GM23338 (cell line): Measurements from ENCODE around the gene FRYL. TPM values are rescaled to one million over a fixed set of nuclear protein-coding genes. Genes with fewer than 3 reads are reported as not detected.

ENCODE experiments used
- ATAC-seq: fragments of 200-7000 bp; cut with Tn5 transposase; 3 replicates; pipeline ENCODE4 v1.9.1; 2020
- DNase-seq: peaks from one replicate; pipeline ENCODE4 v3.0.0-alpha.2; 2015; ENCODE audit warnings: low spot score
- H2AFZ ChIP-seq: fragments of 200-600 bp; sonication (generic); 2 replicates; pipeline ENCODE4 v1.8.0; 2016; ENCODE audit warnings: antibody characterized with exemption, mild to moderate bottlenecking, moderate library complexity
- H3F3A ChIP-seq: fragments of 200-600 bp; sonication (generic); replicated peaks from 2 replicates; pipeline ENCODE4 v1.8.0; 2017; ENCODE audit warnings: antibody characterized with exemption, mixed run types, low read depth
- H3K27ac ChIP-seq: fragments of 200-600 bp; sonication (generic); 2 replicates; pipeline ENCODE4 v1.6.1; 2016; ENCODE audit warnings: low read depth
- H3K27me3 ChIP-seq: fragments of 200-600 bp; sonication (generic); 2 replicates; pipeline ENCODE4 v1.8.0; 2016; ENCODE audit warnings: mild to moderate bottlenecking, mixed run types, moderate library complexity; ENCODE audit not compliant: insufficient read depth
- H3K36me3 ChIP-seq: fragments of 200-600 bp; sonication (generic); 2 replicates; pipeline ENCODE4 v1.8.0; 2016; ENCODE audit warnings: mild to moderate bottlenecking; ENCODE audit not compliant: insufficient read depth
- H3K4me1 ChIP-seq: fragments of 200-600 bp; sonication (generic); 2 replicates; pipeline ENCODE4 v1.8.0; 2016; ENCODE audit warnings: mild to moderate bottlenecking, moderate library complexity; ENCODE audit not compliant: insufficient read depth
- H3K4me2 ChIP-seq: fragments of 200-600 bp; sonication (generic); 2 replicates; pipeline ENCODE4 v1.7.1; 2017; ENCODE audit warnings: mixed run types
- H3K4me3 ChIP-seq: fragments of 200-600 bp; sonication (generic); 2 replicates; pipeline ENCODE4 v1.6.1; 2016; ENCODE audit warnings: mixed run types
- H3K79me2 ChIP-seq: fragments of 200-600 bp; sonication (generic); replicated peaks from 2 replicates; pipeline ENCODE4 v1.8.0; 2017; ENCODE audit warnings: mild to moderate bottlenecking; ENCODE audit not compliant: insufficient read depth
- H3K9me2 ChIP-seq: fragments of 200-600 bp; sonication (generic); 2 replicates; pipeline ENCODE4 v1.8.0; 2017; ENCODE audit not compliant: insufficient read depth
- H4K20me1 ChIP-seq: fragments of 200-600 bp; sonication (generic); replicated peaks from 2 replicates; pipeline ENCODE4 v1.8.0; 2017; ENCODE audit warnings: mild to moderate bottlenecking; ENCODE audit not compliant: insufficient read depth
- H3K27ac Mint-ChIP-seq: 2 replicates; pipeline ENCODE4 v1.8.0; 2020; ENCODE audit warnings: inconsistent platforms, mild to moderate bottlenecking, moderate library complexity, mixed read lengths
- H3K27me3 Mint-ChIP-seq: 3 replicates; pipeline ENCODE4 v1.8.0; 2022; ENCODE audit warnings: low read depth, mild to moderate bottlenecking, moderate library complexity, mixed read lengths, inconsistent platforms; ENCODE audit not compliant: insufficient read depth, poor library complexity
- H3K36me3 Mint-ChIP-seq: 3 replicates; pipeline ENCODE4 v1.8.0; 2021; ENCODE audit warnings: low read depth, mild to moderate bottlenecking, inconsistent platforms, moderate library complexity, mixed read lengths
- H3K4me1 Mint-ChIP-seq: 3 replicates; pipeline ENCODE4 v1.8.0; 2020; ENCODE audit warnings: mild to moderate bottlenecking, inconsistent platforms, mixed read lengths
- H3K4me3 Mint-ChIP-seq: 3 replicates; pipeline ENCODE4 v1.8.0; 2021; ENCODE audit warnings: moderate library complexity, mild to moderate bottlenecking, inconsistent platforms, mixed read lengths
- H3K9me3 Mint-ChIP-seq: 3 replicates; pipeline ENCODE4 v1.8.0; 2020; ENCODE audit warnings: moderate library complexity, mild to moderate bottlenecking, inconsistent platforms, mixed read lengths
- CREB1 ChIP-seq: fragments of 250-450 bp; sonication (Bioruptor Pico); IDR thresholded peaks from 2 replicates; pipeline ENCODE4 v1.5.0; 2020; ENCODE audit warnings: low read depth, mild to moderate bottlenecking, moderate library complexity
- ETS1 ChIP-seq: IDR thresholded peaks from 2 replicates; pipeline ENCODE4 v1.6.1; 2016; ENCODE audit warnings: antibody characterized with exemption
- EZH2 ChIP-seq: fragments of 200-600 bp; sonication (generic); IDR thresholded peaks from one replicate; pipeline ENCODE4 v1.8.0; 2017; ENCODE audit warnings: antibody characterized with exemption, mild to moderate bottlenecking, low read depth; ENCODE audit not compliant: unreplicated experiment
- EZH2phosphoT487 ChIP-seq: fragments of 200-600 bp; sonication (generic); IDR thresholded peaks from one replicate; pipeline ENCODE4 v1.8.1; 2018; ENCODE audit warnings: antibody characterized with exemption; ENCODE audit not compliant: unreplicated experiment
- JUNB ChIP-seq: IDR thresholded peaks from one replicate; pipeline ENCODE4 v1.6.1; 2016; ENCODE audit warnings: antibody characterized with exemption; ENCODE audit not compliant: unreplicated experiment
- NANOG ChIP-seq: IDR thresholded peaks from 2 replicates; pipeline ENCODE4 v1.6.1; 2016; ENCODE audit warnings: antibody characterized with exemption, borderline replicate concordance
- POLR2AphosphoS5 ChIP-seq: IDR thresholded peaks from 2 replicates; pipeline ENCODE4 v1.6.1; 2016; ENCODE audit warnings: antibody characterized with exemption, low read depth
- ZNF114 ChIP-seq: fragments of 250-450 bp; sonication (Bioruptor Pico); IDR thresholded peaks from 2 replicates; pipeline ENCODE4 v1.5.0; 2020; ENCODE audit warnings: mild to moderate bottlenecking, moderate library complexity
- ZNF331 ChIP-seq: fragments of 250-450 bp; sonication (Bioruptor Pico); IDR thresholded peaks from 2 replicates; pipeline ENCODE4 v1.5.0; 2020; ENCODE audit warnings: low read depth, mild to moderate bottlenecking, moderate library complexity
- polyA plus RNA-seq: library from polyadenylated mRNA; unstranded; fragments of >200 nt; fragmentation: Nextera tagmentation; extraction: Ambion mirVana; gene quantifications from 2 replicates; pipeline ENCODE4 v1.2.1, GENCODE V29; 2016
- total RNA-seq: library from RNA; depleted of rRNA; stranded (reverse); fragments of >200 nt; shearing (Covaris generic); gene quantifications from 2 replicates; pipeline ENCODE4 v1.2.3, GENCODE V29; 2014
- TF ChIP-seq, protein P1 (sequence below): IDR thresholded peaks from one replicate; pipeline ENCODE4 v1.6.1; 2018; ENCODE audit warnings: antibody characterized with exemption; ENCODE audit not compliant: unreplicated experiment
- TF ChIP-seq, protein P2 (sequence below), 2 experiments: fragments of 200-600 bp in 1 of 2; sonication (generic) in 1 of 2; conservative IDR thresholded peaks; 2 replicates each; pipeline versions ENCODE4 v1.5.1 to v1.6.1; 2016 to 2017; ENCODE audit warnings: antibody characterized with exemption in 2 of 2, low read depth in 2 of 2, mild to moderate bottlenecking in 2 of 2, moderate library complexity in 1 of 2
- TF ChIP-seq, protein P3 (sequence below): fragments of 250-450 bp; sonication (Bioruptor Pico); IDR thresholded peaks from 2 replicates; pipeline ENCODE4 v1.5.0; 2020; ENCODE audit warnings: mild to moderate bottlenecking, moderate library complexity

Gene FRYL
- total and polyA plus RNA-seq, 2 experiments from 2014 or later, result 30.7 to 53.3 TPM

DNA sequence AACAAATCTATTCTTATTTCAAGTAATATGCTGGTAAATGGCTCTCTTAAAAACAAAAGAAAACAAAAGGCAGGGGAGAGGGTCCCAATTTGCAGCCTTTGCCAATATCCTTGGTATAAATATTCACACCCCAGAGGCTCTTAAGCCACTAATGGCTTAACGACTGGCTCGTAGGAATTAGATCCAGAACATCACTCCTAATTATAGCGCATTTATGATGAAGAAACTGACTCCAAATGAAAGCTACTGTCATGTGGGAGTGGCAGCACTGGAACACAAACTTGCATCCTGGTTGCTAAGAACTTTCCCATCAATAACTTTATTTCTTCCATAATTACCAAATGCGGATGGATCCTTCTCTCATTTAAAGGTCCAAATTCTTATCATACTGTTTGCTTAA lies 138.7 kb downstream of the FRYL start:
- DNase-seq, result no peak
- H3K4me2 ChIP-seq, result no peak overlapping the region
- Mint-ChIP-seq H3K27me3 (no peaks in the 10 kb centered on the region), H3K9me3 (no peaks in the 10 kb centered on the region; the same call in 1 of the 3 replicates), H3K27ac (no peak overlapping the region), H3K4me3 (no peak overlapping the region), H3K4me1 (peaks cover 16% of the 10 kb centered on the region), H3K36me3 (no peaks in the 10 kb centered on the region)
- TF ChIP-seq CREB1 (CRISPR knock-in tag) (no peak), JUNB (no peak), EZH2phosphoT487 (no peak), EZH2 (no peak), POLR2AphosphoS5 (no peak), ETS1 (no peak), NANOG (no peak), ZNF331 (CRISPR knock-in tag) (no peak), ZNF114 (CRISPR knock-in tag) (no peak)
- TF ChIP-seq, protein P1, sequence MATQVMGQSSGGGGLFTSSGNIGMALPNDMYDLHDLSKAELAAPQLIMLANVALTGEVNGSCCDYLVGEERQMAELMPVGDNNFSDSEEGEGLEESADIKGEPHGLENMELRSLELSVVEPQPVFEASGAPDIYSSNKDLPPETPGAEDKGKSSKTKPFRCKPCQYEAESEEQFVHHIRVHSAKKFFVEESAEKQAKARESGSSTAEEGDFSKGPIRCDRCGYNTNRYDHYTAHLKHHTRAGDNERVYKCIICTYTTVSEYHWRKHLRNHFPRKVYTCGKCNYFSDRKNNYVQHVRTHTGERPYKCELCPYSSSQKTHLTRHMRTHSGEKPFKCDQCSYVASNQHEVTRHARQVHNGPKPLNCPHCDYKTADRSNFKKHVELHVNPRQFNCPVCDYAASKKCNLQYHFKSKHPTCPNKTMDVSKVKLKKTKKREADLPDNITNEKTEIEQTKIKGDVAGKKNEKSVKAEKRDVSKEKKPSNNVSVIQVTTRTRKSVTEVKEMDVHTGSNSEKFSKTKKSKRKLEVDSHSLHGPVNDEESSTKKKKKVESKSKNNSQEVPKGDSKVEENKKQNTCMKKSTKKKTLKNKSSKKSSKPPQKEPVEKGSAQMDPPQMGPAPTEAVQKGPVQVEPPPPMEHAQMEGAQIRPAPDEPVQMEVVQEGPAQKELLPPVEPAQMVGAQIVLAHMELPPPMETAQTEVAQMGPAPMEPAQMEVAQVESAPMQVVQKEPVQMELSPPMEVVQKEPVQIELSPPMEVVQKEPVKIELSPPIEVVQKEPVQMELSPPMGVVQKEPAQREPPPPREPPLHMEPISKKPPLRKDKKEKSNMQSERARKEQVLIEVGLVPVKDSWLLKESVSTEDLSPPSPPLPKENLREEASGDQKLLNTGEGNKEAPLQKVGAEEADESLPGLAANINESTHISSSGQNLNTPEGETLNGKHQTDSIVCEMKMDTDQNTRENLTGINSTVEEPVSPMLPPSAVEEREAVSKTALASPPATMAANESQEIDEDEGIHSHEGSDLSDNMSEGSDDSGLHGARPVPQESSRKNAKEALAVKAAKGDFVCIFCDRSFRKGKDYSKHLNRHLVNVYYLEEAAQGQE, result no peak
- TF ChIP-seq, protein P2, sequence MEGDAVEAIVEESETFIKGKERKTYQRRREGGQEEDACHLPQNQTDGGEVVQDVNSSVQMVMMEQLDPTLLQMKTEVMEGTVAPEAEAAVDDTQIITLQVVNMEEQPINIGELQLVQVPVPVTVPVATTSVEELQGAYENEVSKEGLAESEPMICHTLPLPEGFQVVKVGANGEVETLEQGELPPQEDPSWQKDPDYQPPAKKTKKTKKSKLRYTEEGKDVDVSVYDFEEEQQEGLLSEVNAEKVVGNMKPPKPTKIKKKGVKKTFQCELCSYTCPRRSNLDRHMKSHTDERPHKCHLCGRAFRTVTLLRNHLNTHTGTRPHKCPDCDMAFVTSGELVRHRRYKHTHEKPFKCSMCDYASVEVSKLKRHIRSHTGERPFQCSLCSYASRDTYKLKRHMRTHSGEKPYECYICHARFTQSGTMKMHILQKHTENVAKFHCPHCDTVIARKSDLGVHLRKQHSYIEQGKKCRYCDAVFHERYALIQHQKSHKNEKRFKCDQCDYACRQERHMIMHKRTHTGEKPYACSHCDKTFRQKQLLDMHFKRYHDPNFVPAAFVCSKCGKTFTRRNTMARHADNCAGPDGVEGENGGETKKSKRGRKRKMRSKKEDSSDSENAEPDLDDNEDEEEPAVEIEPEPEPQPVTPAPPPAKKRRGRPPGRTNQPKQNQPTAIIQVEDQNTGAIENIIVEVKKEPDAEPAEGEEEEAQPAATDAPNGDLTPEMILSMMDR (conservative IDR thresholded peaks at IDR 0.05; ENCODE audit: low read depth in 2 of 2), result no peak
- TF ChIP-seq, protein P3, sequence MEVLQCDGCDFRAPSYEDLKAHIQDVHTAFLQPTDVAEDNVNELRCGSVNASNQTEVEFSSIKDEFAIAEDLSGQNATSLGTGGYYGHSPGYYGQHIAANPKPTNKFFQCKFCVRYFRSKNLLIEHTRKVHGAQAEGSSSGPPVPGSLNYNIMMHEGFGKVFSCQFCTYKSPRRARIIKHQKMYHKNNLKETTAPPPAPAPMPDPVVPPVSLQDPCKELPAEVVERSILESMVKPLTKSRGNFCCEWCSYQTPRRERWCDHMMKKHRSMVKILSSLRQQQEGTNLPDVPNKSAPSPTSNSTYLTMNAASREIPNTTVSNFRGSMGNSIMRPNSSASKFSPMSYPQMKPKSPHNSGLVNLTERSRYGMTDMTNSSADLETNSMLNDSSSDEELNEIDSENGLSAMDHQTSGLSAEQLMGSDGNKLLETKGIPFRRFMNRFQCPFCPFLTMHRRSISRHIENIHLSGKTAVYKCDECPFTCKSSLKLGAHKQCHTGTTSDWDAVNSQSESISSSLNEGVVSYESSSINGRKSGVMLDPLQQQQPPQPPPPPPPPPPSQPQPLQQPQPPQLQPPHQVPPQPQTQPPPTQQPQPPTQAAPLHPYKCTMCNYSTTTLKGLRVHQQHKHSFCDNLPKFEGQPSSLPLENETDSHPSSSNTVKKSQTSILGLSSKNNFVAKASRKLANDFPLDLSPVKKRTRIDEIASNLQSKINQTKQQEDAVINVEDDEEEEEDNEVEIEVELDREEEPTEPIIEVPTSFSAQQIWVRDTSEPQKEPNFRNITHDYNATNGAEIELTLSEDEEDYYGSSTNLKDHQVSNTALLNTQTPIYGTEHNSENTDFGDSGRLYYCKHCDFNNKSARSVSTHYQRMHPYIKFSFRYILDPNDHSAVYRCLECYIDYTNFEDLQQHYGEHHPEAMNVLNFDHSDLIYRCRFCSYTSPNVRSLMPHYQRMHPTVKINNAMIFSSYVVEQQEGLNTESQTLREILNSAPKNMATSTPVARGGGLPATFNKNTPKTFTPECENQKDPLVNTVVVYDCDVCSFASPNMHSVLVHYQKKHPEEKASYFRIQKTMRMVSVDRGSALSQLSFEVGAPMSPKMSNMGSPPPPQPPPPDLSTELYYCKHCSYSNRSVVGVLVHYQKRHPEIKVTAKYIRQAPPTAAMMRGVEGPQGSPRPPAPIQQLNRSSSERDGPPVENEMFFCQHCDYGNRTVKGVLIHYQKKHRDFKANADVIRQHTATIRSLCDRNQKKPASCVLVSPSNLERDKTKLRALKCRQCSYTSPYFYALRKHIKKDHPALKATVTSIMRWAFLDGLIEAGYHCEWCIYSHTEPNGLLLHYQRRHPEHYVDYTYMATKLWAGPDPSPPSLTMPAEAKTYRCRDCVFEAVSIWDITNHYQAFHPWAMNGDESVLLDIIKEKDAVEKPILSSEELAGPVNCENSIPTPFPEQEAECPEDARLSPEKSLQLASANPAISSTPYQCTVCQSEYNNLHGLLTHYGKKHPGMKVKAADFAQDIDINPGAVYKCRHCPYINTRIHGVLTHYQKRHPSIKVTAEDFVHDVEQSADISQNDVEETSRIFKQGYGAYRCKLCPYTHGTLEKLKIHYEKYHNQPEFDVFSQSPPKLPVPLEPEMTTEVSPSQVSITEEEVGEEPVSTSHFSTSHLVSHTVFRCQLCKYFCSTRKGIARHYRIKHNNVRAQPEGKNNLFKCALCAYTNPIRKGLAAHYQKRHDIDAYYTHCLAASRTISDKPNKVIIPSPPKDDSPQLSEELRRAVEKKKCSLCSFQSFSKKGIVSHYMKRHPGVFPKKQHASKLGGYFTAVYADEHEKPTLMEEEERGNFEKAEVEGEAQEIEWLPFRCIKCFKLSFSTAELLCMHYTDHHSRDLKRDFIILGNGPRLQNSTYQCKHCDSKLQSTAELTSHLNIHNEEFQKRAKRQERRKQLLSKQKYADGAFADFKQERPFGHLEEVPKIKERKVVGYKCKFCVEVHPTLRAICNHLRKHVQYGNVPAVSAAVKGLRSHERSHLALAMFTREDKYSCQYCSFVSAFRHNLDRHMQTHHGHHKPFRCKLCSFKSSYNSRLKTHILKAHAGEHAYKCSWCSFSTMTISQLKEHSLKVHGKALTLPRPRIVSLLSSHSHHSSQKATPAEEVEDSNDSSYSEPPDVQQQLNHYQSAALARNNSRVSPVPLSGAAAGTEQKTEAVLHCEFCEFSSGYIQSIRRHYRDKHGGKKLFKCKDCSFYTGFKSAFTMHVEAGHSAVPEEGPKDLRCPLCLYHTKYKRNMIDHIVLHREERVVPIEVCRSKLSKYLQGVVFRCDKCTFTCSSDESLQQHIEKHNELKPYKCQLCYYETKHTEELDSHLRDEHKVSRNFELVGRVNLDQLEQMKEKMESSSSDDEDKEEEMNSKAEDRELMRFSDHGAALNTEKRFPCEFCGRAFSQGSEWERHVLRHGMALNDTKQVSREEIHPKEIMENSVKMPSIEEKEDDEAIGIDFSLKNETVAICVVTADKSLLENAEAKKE, result no peak
- H3K9me2 ChIP-seq, result no peaks in the 10 kb centered on the region
- no peak for ATAC-seq
- no peak overlapping the region for H3K4me3 ChIP-seq
- H3F3A ChIP-seq, result no peaks in the 10 kb centered on the region
- H3K27me3 ChIP-seq, result no peaks in the 10 kb centered on the region
- H3K4me1 ChIP-seq, result peaks cover 9% of the 10 kb centered on the region
- H4K20me1 ChIP-seq, result 0 out of 2 replicates have a peak, but pooled peaks cover 2% of the 10 kb centered on the region
- no peaks in the 10 kb centered on the region for H3K36me3 ChIP-seq
- H2AFZ ChIP-seq, result no peak overlapping the region
- H3K27ac ChIP-seq, result no peak overlapping the region
- peaks cover 38% of the 10 kb centered on the region for H3K79me2 ChIP-seq
